Fibroblast of pulmonary artery (primary cell): ENCODE results near the gene ADAM29.

Experiments
- DNase-seq: peaks from one replicate; pipeline ENCODE4 v3.0.0-alpha.2; 2010; ENCODE audit warnings: low read depth
- H3K4me3 ChIP-seq: replicated peaks from 2 replicates; pipeline ENCODE4 v1.5.1; 2011; ENCODE audit warnings: low read depth, mild to moderate bottlenecking, control low read depth, low read length, moderate library complexity
- TF ChIP-seq, protein P1 (sequence below): IDR thresholded peaks from 2 replicates; pipeline ENCODE4 v1.5.1; 2011; ENCODE audit warnings: mild to moderate bottlenecking, control low read depth, low read length, inconsistent platforms; ENCODE audit errors: missing control alignments

ADAM29 gene

DNA sequence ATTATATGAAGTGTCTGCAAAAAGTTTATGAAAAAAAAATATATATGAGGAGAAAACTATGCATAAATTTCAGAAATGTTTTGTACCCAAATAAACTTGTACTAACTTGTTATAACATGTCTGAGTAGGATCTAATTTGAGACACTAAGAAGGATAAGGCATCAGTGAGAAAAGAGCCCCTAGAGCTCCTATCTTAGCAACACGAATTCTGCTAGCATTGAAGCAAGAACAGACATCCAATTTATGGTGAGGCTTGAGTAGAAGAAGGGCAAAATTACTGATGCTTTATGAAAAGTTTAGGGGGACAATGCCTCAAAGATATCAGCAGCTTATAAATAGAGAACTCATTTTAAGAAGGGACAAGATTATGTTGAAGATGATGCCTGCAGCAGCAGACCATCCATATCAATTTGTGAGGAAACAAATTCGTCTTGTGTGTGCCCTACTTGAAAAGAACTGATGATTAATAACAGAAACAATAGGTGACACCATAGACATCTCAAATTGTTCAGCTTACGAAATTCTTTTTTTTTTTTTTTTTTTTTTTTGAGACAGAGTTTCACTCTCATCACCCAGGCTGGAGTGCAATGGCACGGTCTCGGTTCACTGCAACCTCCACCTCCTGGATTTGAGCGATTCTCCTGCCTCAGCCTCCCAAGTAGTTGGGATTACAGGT lies 35.7 kb upstream of the ADAM29 start:
- TF ChIP-seq, protein P1, sequence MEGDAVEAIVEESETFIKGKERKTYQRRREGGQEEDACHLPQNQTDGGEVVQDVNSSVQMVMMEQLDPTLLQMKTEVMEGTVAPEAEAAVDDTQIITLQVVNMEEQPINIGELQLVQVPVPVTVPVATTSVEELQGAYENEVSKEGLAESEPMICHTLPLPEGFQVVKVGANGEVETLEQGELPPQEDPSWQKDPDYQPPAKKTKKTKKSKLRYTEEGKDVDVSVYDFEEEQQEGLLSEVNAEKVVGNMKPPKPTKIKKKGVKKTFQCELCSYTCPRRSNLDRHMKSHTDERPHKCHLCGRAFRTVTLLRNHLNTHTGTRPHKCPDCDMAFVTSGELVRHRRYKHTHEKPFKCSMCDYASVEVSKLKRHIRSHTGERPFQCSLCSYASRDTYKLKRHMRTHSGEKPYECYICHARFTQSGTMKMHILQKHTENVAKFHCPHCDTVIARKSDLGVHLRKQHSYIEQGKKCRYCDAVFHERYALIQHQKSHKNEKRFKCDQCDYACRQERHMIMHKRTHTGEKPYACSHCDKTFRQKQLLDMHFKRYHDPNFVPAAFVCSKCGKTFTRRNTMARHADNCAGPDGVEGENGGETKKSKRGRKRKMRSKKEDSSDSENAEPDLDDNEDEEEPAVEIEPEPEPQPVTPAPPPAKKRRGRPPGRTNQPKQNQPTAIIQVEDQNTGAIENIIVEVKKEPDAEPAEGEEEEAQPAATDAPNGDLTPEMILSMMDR: no peak
- no peak for DNase-seq
- H3K4me3 ChIP-seq: no peak overlapping the region

DNA sequence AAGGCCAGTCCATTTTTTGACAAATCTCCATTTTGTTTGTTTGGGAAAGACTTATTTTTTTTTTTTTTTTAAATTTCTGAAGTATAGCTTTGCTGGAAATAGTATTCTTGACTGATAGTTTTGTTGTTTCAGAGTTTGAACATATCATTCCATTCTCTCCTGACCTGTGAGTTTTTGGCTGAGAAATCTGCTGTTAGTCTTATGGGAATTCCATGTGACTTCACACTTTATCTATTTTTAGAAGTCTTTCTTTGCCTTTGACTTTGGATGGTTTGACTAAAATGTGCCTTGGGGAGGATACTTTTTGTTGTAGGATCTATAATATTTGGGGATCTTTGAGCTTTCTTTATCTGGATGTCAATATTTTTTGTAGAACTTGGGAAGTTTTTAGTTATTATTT lies 10.7 kb upstream of the ADAM29 start:
- no peak overlapping the region for H3K4me3 ChIP-seq
- DNase-seq: no peak
- TF ChIP-seq, protein P1: no peak

DNA sequence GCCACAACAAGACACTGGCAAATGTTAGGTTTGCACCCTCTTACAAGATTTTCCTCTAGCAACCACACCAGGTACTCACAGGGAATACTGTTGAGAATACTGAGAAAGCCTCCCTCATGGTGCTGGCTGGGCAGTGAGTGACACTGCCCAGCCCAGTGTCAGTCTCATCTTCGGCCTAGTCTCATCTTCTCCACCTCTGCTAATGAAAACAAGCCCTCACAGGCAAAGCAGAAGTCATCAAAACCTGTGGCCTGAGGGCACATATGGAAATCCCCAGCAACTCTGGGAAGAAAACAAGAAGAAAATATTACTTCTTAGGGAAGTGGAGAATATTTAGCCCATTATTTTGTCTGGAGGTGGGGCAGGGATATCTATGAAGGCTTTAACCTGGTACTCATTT lies 7.9 kb upstream of the ADAM29 start:
- DNase-seq: no peak
- no peak overlapping the region for H3K4me3 ChIP-seq
- TF ChIP-seq, protein P1: no peak

DNA sequence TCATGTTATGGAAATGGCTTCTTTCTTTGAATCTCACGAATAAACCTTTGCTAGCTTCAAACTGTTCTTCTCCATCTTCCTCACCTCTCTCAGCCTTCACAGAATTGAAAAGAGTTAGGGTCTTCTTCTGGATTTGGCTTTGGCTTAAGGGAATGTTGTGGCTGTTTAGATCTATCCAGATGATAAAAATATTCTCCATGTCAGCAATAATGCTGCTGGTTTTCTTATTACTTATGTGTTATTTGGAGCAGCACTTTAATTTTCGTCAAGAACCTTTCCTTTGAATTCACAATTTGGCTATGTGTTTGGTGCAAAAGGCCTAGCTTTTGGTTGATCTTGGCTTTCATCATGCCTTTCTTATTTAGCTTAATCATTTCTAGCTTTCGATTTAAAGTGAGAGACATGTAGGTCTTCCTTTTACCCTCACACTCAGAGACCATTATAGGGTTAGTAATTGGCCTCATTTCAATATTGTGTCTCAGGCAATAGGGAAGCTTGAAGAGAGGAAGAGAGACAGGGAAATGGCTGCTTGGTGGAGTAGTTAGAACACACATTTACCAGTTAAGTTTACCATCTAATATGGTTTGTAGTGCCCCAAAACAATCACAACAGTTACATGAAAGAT lies 5.1 kb upstream of the ADAM29 start:
- TF ChIP-seq, protein P1: no peak
- no peak overlapping the region for H3K4me3 ChIP-seq
- no peak for DNase-seq

DNA sequence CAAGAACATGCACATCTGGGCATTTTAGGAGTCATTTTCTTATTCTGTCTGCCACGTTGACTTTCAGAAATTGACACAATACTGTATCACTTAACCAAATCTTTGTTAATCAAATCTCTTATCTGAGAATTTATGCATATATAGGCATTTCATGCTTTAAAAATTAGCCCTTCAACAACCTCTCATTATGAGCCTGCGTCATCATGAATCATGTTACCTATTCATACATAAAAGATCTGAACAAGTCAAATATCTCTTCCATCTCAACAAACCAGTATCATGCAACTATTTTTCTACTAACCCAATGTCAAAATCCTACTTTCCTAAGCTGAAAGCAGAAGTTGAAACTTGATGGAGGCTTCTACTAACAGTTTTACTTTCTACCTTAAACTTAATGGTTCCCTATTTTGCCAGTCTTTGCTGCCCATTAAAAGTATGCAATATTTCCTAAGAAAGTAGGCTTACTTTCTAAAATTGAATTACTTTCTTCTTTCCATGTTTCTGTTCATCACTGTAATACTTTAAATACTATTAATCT lies 1.8 kb downstream of the ADAM29 start:
- no peak overlapping the region for H3K4me3 ChIP-seq
- no peak for DNase-seq
- TF ChIP-seq, protein P1: no peak

DNA sequence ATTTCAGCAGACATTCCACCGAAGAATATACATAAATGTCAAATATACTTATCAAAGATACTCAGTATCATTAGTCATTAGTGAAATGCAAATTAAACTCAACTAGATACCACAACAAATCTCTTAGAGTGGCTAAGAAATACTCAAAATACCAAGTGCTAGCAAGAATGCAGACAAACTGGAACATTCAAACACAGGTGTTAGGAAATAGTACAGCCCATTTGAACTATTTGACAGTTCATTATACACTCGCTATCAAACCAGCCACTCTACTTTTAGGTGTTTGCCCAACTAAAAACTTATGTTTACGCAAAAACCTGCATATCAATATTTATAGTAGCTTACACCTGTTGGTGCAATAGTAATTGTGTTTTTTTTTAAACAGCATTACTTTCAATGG lies 8.8 kb downstream of the ADAM29 start:
- no peak overlapping the region for H3K4me3 ChIP-seq
- TF ChIP-seq, protein P1: no peak
- DNase-seq: no peak
